Measurements from ENCODE around the gene DCST1.

Gene DCST1

DNA sequence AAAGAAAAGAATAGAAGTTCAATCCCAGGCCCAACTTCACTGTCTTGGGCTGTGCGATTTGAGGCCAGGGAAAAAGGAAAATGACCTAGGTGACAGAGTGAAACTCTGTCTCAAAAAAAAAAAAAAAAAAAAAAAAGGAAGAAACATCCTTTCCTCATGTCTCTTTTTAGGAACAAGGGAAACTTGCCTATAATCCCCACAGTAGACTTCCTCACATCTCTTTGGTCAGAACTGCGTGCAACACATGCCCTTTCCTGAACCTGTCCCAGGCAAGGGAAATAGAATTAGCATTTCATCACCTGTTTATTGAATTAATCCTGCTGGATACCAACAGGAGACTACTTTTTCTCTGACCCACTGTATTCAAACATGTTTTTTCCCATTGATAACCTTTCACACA lies 2.3 kb downstream of the DCST1 start:
- DNase-seq (ENCODE audit: low read depth), result no peak

DNA sequence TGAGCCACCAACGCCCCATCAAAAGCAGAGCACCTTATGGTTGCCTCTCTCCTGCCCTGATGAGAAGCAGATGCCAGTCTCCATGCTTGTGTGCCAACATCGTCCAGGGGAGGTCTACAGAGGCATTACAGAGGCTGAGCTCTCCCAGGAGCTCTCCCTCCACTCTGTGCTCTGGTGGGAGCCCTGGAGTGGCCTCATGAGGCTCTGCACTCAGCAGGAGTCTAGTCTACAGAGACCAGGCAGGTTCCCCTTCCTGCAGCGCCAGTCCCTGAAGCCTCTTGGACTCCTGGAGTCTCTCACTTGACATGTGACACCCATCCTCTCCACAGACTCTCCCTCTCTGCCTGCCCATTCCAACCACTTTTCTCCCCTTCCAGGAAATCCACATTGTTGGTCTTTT lies 3.4 kb downstream of the DCST1 start:
- no peak for DNase-seq (ENCODE audit: low read depth)

DNA sequence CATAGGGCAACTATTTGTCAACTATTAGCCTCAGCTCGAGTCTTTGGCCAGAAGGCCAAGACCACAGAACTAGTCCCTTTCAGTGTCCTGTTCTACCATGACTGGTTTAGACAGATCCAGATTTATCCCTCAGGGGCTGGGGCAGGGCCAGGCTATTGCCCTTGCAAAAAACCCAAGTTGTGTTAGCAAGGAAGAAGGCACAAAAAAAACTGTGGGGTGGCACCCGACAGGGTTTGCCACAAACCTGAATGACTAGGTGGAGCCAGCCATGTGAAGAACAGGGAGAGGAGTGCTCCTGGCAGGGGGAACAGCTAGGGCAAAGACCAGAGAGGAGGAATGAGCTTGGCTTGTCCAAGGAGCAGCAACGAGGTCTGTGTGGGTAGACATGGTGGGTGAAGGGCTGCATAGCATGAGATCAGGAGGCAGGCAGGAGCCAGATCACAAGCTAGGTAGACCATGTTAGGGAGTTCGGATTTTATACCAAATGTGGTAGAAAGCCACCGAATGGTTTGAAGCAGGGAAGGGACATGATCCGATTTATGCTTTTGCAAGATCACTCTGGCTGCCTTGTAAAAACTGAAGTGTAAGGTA lies 4.3 kb downstream of the DCST1 start:
- DNase-seq (ENCODE audit: low read depth), result no peak

DNA sequence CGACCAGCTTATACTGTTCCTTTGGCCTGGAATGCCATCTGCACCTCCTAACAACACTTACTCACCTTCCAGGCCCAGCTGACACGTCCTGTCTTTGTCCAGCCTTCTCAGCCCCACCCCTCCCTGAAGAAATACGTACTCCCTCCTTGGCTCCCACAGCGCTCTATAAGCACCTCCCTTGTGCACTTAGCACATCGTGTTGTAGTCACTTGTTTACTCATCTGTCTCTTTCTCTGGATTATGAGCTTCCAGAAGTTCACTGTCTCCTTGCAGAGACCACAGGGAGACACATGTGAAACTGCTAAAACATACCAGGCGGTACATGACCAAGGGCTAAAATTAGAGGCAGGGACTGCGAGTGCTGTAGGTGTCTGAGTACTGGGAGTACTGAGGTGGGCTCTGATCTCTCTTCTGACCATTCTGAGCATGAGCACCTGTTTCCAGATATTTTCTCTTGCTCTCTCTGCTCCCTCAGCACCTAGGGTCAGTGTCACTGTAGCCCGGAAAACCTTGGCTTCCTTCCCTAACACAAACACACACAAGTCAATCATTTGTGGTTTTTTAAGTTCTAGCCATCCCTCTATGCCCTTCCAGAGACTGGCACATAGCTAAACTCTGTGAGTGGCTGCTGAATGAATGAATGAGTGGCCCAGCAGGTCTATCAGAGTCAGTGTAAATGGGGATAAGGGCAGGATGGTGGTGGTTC lies 5.1 kb downstream of the DCST1 start:
- DNase-seq (ENCODE audit: low read depth), result no peak

DNA sequence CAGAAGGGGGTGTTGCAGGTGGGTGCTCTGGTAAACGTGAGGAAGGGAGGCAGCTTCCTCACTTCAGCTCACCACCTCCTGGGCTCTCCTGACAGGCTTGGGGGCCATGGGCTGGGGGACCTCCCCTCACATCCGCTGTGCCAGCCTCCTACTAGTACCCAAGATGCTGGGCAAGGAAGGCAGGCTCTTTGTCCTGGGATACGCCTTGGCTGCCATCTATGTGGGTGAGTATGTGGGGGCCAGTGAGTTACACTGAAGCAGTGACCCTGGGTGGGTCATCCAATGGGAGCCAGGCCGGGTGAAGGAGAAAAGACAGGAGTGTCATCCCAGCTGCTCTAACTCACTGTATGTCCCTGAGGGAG lies 5.7 kb downstream of the DCST1 start:
- DNase-seq (ENCODE audit: low read depth), result no peak

DNA sequence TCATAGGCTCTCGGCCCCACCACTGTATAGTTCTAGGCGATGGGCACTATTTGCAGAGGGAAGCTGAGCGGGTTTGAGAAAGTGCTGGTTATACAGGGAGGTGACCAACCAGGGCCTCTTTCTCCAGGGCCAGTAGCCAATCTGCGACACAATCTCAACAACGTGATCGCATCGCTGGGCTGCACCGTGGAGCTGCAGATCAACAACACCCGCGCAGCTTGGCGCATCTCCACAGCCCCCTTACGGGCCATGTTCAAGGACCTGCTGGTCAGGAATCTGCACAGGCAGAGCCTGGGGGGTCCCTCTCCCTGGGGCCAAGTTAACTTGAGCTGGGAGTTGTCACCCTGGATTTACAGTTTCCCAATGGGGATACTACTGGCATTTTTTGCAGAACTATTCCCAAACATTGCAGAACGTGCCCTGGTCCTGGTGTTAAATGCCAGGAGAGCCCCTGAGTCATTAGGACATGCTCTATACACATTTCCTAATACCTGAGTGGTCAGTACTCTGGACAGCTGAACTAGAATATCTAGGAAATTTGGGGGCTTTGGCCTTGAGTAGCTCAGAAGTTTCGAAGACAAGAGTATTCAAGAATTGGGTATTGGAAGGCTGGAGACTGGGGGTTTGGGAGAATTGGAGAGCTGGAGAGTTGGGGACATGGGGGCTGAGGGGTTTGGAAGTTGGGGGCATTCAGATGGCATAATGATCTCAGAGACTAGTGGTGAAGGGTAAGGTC lies 6.9 kb downstream of the DCST1 start:
- no peak for DNase-seq (ENCODE audit: low read depth)

DNA sequence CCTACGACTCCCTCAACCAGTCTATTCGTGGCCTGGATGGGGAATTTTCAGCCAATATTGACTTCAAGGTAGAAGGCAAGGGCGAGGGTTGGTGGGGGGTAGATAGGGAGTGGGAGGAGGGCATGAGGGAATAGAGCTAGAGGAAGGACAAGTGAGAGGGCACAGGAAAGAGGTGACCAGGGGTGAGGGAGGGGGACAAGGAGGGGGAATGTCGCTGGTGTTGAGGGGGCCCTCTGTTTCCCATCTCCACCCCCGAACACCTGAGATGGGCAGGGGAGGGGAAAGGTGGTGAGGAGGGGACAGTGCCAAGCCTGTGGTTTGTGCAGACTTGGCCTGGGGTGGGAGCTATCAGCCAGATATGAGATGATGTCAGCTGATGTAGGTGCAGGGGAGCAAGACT lies 9.2 kb downstream of the DCST1 start:
- no peak for DNase-seq (ENCODE audit: low read depth)

DNA sequence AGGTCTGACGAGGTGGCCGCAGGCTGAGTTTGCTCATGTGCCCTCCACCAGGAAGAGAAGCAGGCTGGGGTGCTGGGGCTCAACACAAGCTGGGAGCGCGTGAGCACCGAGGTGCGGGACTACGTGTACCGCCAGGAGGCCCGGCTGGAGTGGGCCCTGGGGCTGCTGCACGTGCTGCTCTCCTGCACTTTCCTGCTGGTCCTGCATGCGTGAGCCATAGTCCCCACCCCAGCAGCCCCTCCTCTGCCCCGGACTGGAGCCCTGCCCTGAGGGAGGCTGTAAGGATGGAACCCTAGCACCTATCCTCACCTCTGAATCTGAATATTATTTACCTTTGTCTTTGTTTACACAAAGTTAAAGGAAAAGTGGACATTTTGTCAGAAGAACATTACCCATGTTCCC lies 9.7 kb downstream of the DCST1 start:
- DNase-seq (ENCODE audit: low read depth), result no peak

DNA sequence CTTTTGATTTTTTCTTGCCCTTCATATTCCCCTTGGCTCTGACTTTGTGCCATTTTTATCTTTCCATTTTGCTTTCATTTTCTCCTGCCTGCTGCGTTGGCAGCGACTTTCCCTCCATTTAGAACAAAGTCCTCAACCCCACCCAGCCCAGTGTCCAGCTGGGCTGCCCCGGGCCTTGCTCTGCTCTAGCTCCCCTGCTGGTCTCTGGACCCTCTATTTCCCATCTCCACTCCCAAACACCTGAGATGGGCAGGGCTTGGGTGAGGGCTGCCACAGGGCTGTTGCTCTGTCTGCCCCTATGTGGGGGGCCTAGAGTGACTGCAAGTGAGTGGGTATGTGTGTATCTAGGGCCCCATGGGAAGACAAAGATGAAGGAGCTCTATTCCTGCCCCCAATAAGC lies 10.2 kb downstream of the DCST1 start:
- DNase-seq (ENCODE audit: low read depth), result no peak

DNA sequence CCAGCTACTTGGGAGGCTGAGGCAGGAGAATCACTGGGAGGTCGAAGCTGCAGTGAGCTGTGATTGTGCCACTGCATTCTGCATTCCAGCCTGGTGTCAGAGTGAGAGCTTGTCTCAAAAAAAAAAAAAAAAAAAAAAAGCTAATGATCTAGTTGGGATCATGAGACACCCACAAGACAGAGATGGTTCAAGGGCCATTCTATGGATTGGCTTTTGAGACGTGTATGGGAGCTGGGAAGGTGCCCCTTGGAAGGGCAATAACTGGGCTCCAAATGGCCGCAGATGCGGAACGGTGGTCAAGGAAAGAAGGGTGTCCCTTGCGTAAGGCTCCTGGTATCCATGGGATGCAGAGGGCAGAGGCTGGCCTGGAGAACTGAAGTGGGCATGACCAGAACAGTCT lies 10.7 kb downstream of the DCST1 start:
- DNase-seq (ENCODE audit: low read depth), result no peak

DNA sequence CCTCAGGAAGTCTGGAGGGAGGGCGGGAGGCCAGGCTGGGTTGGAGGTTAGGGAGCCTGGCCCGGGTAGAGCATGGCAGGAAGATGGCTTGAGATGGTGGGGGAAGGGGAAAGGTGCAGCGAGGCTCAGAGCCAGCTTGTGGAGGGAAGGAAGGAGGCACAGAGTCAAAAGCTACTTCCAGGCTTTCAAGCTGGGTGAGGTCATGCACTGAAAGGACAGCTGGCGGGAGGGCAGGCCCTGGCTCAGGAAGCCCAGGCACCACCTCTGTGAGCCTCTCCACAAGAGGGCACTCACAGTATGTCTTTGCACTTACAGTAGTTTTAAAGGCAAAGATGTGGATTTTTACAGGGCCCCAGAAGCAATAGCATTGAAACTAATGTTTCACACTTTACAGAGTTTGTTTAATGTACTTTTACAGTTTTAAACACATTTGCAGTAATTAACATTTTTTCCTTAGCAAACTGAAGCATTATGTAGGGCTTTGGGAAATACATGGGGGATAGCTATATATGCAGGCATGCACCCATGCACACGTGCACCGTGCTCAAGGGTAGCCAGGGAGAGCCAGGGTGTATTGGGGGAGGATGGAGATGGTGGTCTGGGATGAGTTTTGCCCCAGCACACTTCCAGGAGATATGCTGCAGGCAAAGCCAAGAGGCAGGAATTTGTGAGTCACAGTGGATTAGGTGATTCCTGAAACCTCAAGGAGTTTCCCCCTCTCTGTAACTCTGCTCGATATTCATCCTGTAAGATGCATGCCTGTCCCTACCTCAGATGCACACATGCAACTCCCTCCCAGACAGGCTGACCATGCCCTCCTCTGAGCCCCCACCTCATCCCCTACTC lies 11.4 kb downstream of the DCST1 start:
- DNase-seq (ENCODE audit: low read depth), result peak; percentile 67

DNA sequence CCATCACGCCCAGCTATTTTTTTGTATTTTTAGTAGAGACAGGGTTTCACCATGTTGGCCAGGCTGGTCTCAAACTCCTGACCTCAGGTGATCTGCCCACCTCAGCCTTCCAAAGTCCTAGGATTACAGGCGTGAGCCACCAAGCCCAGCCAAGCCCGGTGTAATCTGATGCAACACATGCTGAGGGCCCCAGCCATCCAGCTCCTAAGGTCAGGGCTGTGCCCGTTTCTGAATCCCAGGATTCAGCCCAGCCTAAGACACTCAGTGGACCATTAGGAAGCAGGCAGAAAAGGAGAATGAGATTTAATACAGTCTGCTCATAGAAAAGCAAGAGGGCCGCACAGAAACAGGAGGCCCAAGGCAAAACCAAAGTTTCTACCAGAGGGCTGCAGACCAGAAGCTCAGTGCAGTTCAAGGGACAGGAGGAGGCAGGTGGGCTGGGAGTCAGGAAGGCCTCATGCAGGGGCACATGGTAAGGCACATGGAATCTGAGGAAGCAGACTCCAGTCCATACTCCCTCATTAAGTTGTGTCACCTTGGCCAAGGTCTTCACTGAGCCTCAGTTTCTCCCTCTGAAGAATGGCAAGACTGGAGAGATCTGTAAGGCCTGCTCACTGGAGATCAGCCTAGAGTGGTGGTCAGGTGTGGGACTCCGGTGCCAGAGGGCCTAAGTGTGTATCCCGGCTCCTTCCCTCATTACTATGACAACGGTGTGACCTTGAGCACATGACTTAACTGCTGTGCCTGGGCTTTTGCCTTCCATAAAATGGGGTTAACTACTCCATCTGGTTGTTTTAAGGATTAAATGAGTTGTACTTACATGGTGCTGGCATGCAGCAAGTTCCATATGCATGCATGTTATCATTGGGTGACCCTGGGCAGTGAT lies 15.1 kb downstream of the DCST1 start:
- DNase-seq (ENCODE audit: low read depth), result no peak

DNA sequence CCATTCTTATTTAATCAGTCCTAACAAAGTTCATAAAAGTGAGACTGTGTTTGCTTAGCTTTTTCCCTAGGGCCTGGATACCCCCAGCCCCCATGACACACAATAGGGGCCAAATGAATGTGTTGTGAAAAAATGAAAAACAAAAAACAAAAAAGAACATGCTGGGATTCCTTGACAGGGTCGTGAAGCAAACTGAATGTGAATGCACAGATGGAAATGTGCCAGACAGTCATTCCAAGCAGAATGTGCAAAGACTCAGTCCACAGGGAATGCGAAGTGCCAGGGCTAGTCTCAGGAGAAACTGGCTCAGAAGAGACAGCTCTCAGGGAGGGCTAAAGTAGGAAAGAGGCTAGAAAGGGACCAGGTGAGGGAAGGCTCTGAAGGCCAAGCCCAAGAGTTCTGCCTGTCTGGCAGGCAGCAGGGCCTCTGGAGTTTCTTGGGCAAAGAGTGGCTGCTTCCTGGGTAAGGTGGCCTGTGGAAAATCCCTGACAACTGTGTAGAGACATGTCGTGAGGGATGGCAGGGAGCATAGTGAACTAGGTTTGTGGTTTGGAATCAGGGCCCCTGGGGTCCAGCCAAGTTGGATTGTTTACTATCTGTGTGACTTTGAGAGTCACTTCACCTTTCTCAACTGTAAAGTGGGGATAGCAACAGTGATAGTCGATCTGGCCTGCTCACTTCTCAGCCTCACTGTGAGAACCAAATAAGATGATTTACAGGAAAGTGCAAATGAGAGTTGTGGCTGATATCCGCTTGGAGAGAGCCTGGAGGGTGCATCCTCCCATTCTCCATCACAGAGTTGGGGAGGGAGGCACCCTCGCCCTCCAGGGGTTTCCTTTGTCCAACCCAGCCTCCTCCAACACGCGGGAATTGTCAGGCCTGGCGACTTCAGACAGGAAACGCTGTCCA lies 16.3 kb downstream of the DCST1 start:
- DNase-seq (ENCODE audit: low read depth), result no peak

DNA sequence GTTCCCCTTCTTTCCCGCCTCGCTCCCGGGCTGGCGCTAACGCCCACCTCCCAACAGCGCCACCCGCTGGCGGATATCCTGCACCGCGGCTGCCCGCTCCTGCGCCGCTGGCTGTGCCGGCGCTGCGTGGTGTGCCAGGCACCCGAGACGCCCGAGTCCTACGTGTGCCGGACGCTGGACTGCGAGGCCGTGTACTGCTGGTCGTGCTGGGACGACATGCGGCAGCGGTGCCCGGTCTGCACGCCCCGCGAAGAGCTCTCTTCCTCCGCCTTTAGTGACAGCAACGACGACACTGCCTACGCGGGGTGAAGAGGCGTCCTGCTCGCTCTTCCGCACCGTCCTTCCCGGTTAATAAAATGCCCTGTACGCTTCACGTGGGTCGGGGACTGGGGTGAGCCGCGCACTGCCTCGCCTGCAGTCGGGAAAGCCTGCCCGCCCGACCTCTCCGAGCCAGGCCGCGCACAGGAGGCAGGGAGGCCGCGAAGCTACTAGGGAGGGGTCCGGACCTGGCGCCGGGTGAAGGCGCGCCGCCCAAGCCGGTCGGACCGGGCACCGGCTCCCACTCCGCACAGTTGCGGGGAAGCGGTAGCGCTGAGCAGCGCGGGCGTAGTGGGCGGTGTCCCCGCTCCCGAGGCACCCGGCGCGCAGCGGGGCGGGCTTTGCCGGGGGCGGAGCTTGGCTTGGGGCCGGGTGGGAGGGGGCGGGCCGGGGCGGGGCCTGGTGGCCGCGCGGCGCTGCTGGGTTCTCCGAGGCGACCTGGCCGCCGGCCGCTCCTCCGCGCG lies 17.1 kb downstream of the DCST1 start, which contains the start of gene ADAM15:
Gene ADAM15 (plus strand): TSS at position 757 of the 782 bp plus-strand sequence. CDS start 71 bp downstream, outside the sequence.
- no peak for DNase-seq (ENCODE audit: low read depth)

DNA sequence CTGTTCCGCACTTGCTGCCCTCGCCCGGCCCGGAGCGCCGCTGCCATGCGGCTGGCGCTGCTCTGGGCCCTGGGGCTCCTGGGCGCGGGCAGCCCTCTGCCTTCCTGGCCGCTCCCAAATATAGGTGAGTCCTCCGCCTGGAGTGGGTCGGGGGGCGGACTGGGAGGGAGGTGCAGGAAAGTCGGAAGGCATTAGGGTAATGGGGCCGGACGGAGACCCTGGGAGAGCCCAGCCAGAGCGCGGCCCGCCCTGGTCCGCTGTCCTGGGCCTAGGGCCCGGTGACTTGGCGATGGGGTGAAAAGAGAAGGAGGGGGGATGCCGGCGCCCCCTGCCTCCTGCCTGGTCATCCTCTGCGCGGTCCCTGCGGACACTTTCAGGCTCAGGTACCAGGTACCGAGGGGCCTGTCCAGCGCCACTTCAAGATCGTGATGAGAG lies 17.7 kb downstream of the DCST1 start:
- no peak for DNase-seq (ENCODE audit: low read depth)

DNA sequence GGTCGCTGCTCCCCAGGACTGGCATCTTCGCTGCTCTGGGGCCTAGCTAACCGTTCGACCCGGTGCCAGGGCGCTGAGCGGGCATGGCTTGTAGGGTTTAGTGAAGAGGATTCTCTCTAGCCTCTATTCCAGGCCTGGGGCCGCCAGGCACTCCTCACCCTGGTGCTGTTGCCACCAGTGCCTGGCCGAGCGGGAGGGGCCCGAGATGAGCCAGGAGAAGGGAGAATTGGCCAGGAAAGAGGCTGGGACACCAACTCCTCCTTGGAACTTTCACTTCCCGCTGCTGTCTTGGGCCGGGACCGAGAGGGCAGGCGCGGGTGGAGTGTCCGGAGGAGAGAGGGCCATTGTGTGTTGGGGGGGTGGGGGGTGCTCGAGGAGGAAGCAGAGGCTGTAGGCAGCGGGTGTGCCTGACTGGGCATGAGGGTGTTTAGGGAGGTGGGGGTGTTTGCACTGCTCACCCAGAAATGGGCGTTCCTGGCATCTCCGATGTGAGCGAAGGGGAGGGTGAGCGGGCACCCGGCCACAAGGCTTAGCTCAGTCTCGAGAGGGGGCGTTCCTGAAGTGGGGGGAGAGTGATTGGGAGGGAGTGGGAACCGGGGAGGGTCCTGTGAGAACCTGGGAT lies 18.3 kb downstream of the DCST1 start:
- DNase-seq (ENCODE audit: low read depth), result no peak

DNA sequence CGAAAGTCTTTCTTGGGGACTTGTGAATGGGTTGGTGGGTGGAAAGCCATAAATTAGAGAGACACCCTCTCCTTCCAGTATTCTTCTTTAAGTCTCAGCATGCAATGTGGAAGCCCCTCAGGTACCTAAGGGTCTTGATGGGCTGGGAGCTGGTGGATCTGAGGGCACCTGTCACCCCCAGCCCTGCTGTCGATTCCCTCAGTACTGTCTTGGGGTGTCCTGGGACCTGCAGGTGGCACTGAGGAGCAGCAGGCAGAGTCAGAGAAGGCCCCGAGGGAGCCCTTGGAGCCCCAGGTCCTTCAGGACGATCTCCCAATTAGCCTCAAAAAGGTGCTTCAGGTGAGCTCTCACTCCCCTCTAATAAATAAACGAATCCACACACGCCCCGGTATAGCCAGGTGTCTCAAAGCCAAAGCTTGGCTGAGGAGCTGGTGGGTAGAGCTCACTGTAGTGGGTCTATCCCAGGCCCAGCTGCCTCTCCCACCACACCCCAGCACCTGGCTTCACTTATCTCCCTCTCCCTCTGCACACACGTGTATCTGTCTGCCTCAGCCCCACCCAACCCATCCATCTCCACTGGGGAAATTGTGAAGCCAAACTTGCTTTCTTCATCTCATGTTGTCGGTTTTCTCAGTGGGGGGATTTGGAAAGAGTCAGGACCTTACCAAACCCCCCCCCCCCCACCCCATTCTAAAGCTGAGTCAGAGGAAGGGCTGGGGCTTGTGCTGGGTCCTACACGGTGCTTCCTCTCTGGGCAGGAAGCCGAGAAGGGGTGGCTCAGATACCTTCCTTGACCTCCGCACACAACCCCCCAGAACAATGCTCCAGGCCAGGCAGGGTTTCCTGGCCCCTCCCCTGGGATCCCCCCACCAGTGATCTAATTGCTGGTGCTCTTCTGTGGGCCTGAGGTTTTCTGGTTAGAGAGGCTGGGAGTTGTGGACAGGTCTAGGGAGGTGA lies 19.1 kb downstream of the DCST1 start:
- DNase-seq (ENCODE audit: low read depth), result no peak
